ENCODE results near the gene KIF15.

Gene KIF15

GRCh38 chr3:44893097-44893496 lies 131.5 kb downstream of the KIF15 start:
- H3K27me3 ChIP-seq (ENCODE audit: control insufficient read depth in 2 of 2, insufficient read depth in 2 of 2, low read length in 2 of 2) = no peaks in the 10 kb centered on the region
- H3K9ac ChIP-seq (ENCODE audit: low read depth in 1 of 2, low read length in 2 of 2) = no peak overlapping the region
- no peaks in the 10 kb centered on the region for H3K9me3 ChIP-seq (ENCODE audit: control insufficient read depth in 2 of 2, low read length in 2 of 2)
- no peak overlapping the region for H3K27ac ChIP-seq (ENCODE audit: low read depth in 2 of 2, low read length in 2 of 2)
- H3K4me1 ChIP-seq (ENCODE audit: control insufficient read depth in 2 of 2, insufficient read depth in 2 of 2, low read length in 2 of 2) = no peaks in the 10 kb centered on the region
- H3K36me3 ChIP-seq (ENCODE audit: control insufficient read depth in 2 of 2, insufficient read depth in 2 of 2, low read length in 2 of 2) = no peaks in the 10 kb centered on the region
- H3K4me3 ChIP-seq (ENCODE audit: low read length in 2 of 2) = no peak overlapping the region

- Histone ChIP-seq H3K9ac (ENCODE audit: low read depth in 1 of 2, low read length in 2 of 2) (no peak overlapping the region), H3K27ac (ENCODE audit: low read depth in 2 of 2, low read length in 2 of 2) (no peak overlapping the region)
These were observed 132.9 kb downstream of the KIF15 start for GRCh38 chr3:44894485-44894884.

GRCh38 chr3:44896440-44896839 lies 134.8 kb downstream of the KIF15 start:
- Histone ChIP-seq H3K9me3 (ENCODE audit: control insufficient read depth in 2 of 2, low read length in 2 of 2) (no peaks in the 10 kb centered on the region), H3K4me3 (ENCODE audit: low read length in 2 of 2) (no peak overlapping the region), H3K4me1 (ENCODE audit: control insufficient read depth in 2 of 2, insufficient read depth in 2 of 2, low read length in 2 of 2) (no peaks in the 10 kb centered on the region), H3K36me3 (ENCODE audit: control insufficient read depth in 2 of 2, insufficient read depth in 2 of 2, low read length in 2 of 2) (no peaks in the 10 kb centered on the region), H3K27ac (ENCODE audit: low read depth in 2 of 2, low read length in 2 of 2) (no peak overlapping the region), H3K9ac (ENCODE audit: low read depth in 1 of 2, low read length in 2 of 2) (no peak overlapping the region), H3K27me3 (ENCODE audit: control insufficient read depth in 2 of 2, insufficient read depth in 2 of 2, low read length in 2 of 2) (peaks cover 0 to 4% of the 10 kb centered on the region in 2 donors)

More at GRCh38 chr3:44894485-44894884, 132.9 kb downstream of the KIF15 start:
- H3K4me3 ChIP-seq (ENCODE audit: low read length in 2 of 2) = no peak overlapping the region
- no peaks in the 10 kb centered on the region for H3K36me3 ChIP-seq (ENCODE audit: control insufficient read depth in 2 of 2, insufficient read depth in 2 of 2, low read length in 2 of 2)
- peaks cover 0 to 2% of the 10 kb centered on the region in 2 donors for H3K27me3 ChIP-seq (ENCODE audit: control insufficient read depth in 2 of 2, insufficient read depth in 2 of 2, low read length in 2 of 2)
- no peaks in the 10 kb centered on the region for H3K4me1 ChIP-seq (ENCODE audit: control insufficient read depth in 2 of 2, insufficient read depth in 2 of 2, low read length in 2 of 2)
- H3K9me3 ChIP-seq (ENCODE audit: control insufficient read depth in 2 of 2, low read length in 2 of 2) = no peaks in the 10 kb centered on the region

GRCh38 chr3:44899683-44900367 lies 138.2 kb downstream of the KIF15 start:
- Histone ChIP-seq H3K36me3 (ENCODE audit: control insufficient read depth in 2 of 2, insufficient read depth in 2 of 2, low read length in 2 of 2) (no peaks in the 10 kb centered on the region), H3K27me3 (ENCODE audit: control insufficient read depth in 2 of 2, insufficient read depth in 2 of 2, low read length in 2 of 2) (peaks cover 0 to 4% of the 10 kb centered on the region in 2 donors), H3K27ac (ENCODE audit: low read depth in 2 of 2, low read length in 2 of 2) (no peak overlapping the region), H3K4me3 (ENCODE audit: low read length in 2 of 2) (no peak overlapping the region), H3K9ac (ENCODE audit: low read depth in 1 of 2, low read length in 2 of 2) (no peak overlapping the region), H3K9me3 (ENCODE audit: control insufficient read depth in 2 of 2, low read length in 2 of 2) (no peaks in the 10 kb centered on the region), H3K4me1 (ENCODE audit: control insufficient read depth in 2 of 2, insufficient read depth in 2 of 2, low read length in 2 of 2) (no peaks in the 10 kb centered on the region)

GRCh38 chr3:44902628-44903027 lies 141.0 kb downstream of the KIF15 start:
- Histone ChIP-seq H3K9me3 (ENCODE audit: control insufficient read depth in 2 of 2, low read length in 2 of 2) (no peaks in the 10 kb centered on the region), H3K27me3 (ENCODE audit: control insufficient read depth in 2 of 2, insufficient read depth in 2 of 2, low read length in 2 of 2) (peaks cover 0 to 4% of the 10 kb centered on the region in 2 donors), H3K4me1 (ENCODE audit: control insufficient read depth in 2 of 2, insufficient read depth in 2 of 2, low read length in 2 of 2) (no peaks in the 10 kb centered on the region), H3K4me3 (ENCODE audit: low read length in 2 of 2) (no peak overlapping the region), H3K27ac (ENCODE audit: low read depth in 2 of 2, low read length in 2 of 2) (no peak overlapping the region), H3K9ac (ENCODE audit: low read depth in 1 of 2, low read length in 2 of 2) (no peak overlapping the region), H3K36me3 (ENCODE audit: control insufficient read depth in 2 of 2, insufficient read depth in 2 of 2, low read length in 2 of 2) (no peaks in the 10 kb centered on the region)
